Fibroblast of skin of left quadriceps (primary cell): ENCODE measurements around the gene CFAP92.
"Not testable (repeated sequence)": the region's sequence is repeated elsewhere in the genome, so short reads cannot be mapped to it uniquely, and the experiment has no call there.

Experiments used
- DNase-seq, 2 experiments: peaks; one replicate each; pipeline ENCODE4 v3.0.0-alpha.2; 2013; ENCODE audit warnings: low read depth in 2 of 2

CFAP92 gene

GRCh38 chr3:128936341-128936740, 57.5 kb downstream of the CFAP92 start:
- no peak for DNase-seq

GRCh38 chr3:128935922-128936321, 58.0 kb downstream of the CFAP92 start:
- DNase-seq, result no peak

- DNase-seq, result no peak
Measured at GRCh38 chr3:128933922-128934253, 60.0 kb downstream of the CFAP92 start.

- no peak for DNase-seq
Measured at GRCh38 chr3:128933213-128933921, 60.5 kb downstream of the CFAP92 start.

DNA sequence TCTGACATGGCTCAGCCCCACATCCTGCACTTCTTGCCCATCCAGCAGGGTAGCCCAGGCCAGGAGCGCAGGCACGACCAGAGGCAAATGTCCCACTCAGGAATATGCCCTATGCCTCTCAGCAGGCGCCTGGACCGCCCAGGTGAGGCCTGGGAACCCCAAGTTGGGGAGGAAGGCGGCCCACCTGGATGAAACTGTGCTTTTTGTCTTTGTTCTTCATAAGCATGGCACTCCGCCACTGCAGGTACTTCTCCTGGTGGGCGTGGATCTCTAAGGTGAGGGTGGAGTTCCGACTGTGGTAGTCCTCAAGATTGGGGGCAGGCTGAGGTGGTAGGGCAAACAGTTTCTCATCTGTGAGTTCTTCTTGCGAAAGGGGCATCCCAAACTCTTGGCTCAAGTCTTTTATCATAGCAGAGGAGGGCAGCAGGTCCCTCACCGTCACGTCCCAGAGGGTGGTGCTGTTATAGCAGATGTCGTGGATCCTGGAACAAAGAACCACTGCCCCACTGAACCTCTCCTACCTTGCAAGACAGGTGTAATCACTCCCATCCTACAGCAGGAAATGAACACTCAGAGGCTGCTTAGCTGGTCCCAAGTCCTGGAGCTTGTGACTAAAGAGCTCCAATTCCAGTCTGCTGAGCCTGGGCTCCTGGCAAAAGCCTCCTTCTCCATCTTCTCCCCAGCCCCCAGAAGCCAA, 61.2 kb downstream of the CFAP92 start:
- DNase-seq, result no peak

DNA sequence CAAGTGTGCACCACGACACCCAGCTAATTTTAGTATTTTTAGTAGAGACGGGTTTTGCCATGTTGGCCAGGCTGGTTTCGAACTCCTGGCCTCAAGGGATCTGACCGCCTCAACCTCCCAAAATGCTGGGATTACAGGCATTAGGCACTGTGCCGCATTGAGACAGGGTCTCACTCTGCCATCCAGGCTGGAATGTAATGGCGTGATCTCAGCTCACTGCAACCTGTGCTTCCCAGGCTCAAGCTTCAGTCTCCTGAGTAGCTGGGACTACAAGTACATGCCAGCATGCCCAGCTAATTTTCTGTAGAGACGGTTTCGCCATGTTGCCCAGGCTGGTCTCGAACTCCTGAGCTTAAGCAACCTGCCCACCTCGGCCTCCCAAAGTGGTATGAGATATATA, 62.8 kb downstream of the CFAP92 start:
- DNase-seq, result no peak

DNA sequence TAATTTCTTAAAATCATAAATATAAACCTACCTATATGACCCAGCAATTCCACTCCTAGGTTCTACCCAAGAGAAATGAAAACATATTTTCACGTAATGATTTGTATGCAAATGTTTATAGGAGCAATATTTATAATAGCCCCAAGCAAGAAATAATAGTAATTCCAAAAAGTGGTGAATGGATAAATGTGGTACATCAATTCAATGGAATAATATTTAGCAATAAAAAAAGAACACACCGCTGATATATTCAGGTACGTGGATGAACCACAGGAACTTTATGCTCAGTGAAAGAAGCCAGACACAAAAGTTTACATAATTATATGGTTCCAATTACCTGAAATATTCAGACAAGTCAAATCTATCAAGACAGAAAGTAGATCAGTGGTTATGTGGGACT, 64.5 kb downstream of the CFAP92 start:
- no peak for DNase-seq

- DNase-seq, result not testable (repeated sequence)
Measured at GRCh38 chr3:128923986-128924385, 69.9 kb downstream of the CFAP92 start.

- no peak for DNase-seq
Measured at GRCh38 chr3:128923576-128923975, 70.3 kb downstream of the CFAP92 start.

- no peak for DNase-seq
Measured at GRCh38 chr3:128922804-128923459, 70.9 kb downstream of the CFAP92 start.

- DNase-seq, result no peak
Measured at GRCh38 chr3:128919988-128920387, 73.9 kb downstream of the CFAP92 start.

GRCh38 chr3:128917291-128917690, 76.6 kb downstream of the CFAP92 start:
- DNase-seq, result no peak

DNA sequence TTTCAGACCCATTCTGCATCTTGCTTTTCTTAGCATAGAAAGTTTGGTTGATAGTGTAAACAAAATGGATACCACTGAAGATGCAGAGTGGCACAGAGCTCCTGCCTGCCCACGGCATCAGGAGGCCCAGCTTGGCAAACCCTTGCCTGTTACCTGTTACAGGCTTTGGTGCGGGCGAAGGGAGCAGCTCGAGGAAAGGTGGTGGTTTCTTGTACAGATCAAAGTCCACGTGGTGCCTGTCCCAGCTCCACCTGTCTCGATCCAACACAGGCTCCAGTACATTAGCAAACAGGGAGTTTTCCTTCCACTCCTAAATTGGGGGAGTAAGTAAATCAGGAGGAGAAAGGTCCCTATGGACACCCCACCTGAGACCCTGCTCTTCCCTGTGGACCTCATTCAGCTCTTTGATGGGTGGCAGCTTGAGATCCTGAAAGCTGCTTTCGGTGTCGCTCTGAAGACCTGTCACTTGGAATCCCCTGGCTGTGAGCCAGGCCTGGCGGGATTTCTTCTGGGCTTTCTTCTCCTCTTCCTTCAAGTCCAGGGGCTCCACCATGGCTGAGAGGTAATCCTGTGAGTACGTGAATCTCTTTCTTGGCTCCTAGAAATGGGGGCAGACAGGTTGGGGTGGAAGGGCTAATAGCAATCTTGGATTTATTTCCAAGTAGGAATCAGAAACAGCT, 78.8 kb downstream of the CFAP92 start:
- no peak for DNase-seq

- no peak for DNase-seq
Measured at GRCh38 chr3:128911911-128912310, 82.0 kb downstream of the CFAP92 start.

DNA sequence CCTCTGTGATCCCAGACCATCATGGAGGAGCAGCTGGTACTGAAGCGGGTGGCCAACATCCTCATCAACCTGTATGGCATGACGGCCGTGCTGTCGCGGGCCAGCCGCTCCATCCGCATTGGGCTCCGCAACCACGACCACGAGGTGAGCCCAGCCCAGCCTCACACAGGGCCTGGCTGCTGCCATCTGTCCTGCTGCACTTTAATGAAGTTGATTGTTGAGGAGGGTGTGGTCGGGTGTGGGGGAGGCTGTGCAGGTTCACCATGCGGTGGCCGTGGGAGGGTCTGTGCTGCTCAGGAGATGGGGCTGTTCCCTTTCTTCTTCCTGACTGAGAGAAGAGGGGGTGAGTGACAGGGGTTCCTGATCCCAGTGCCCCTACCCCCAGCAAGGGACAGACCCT, 83.9 kb downstream of the CFAP92 start:
- no peak for DNase-seq

DNA sequence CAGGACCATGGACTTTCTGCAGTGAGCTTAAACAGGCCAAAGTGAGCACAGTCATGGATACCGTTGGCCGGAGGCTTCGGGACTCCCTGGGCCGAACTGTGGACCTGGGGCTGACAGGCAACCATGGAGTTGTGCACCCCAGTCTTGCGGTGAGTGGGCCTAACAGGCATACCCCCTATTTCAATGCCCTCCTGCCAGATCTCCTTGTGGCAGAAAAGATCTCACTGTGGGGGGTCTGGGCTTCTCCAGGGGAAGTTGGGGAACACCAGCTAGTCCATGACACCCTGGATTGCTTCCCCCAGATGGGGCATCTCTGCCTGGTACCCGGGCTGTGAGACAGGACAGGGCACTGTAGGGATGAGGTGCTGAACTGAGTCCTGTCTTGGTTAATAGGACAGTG, 84.9 kb downstream of the CFAP92 start:
- no peak for DNase-seq

DNA sequence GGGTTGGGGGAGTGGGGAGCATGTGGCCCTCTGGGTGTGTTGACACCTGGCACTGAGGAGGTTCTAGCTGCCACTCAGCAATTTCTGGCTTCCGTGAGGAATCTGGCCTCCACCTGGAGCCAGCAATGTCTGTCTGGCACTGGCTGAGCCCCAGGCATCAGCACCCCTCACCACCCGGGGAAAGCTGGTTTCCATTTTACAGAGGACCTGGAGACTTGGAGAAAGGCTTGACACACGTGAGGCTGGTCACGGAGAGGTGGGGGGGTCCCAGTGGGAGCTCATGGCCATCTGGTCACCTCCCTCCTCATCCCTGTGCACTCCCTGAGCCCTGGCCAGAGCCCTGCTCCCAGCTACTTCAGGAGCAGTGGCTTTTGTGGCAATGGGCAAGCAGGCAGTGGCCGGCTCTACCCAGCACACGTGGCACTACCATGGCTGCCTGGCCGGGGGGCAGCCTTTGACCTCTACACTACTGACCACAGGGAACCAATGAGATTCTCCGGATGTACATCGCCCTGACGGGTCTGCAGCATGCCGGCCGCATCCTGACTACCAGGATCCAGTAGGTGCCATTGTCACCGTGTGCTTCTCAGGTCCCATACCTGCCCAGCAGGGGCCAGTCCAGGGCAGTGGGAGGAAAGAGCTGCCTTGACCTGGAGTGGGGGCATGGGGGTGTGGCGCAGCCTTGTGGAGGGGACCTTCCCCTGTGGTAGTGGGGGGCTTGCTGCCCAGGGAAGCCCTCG, 86.0 kb downstream of the CFAP92 start:
- no peak for DNase-seq

GRCh38 chr3:128906804-128907525, 86.9 kb downstream of the CFAP92 start:
- DNase-seq, result no peak

GRCh38 chr3:128906031-128906803, 87.7 kb downstream of the CFAP92 start:
- DNase-seq, result no peak

DNA sequence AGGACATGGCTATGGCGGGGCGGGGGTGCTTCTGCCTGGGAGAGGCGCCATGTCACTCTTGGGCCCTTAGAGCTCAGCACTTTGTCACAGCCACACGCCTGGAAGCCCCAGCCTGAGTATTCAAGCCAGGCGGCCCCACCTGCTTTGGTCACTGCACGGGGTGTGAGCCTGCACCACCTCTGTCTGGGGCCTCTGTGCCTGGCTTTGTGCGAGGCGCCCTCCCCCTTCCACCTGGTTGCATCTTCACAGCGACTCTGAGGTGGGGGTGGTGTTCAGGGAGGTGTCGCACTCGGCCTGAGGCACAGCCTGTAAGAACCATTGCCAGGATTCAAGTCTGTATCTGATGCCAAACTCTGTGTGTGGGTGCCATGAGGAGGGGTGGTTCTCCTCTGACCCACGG, 90.4 kb downstream of the CFAP92 start:
- DNase-seq, result no peak
